ENCODE results near the gene VARS1.

The VARS1 gene

DNA sequence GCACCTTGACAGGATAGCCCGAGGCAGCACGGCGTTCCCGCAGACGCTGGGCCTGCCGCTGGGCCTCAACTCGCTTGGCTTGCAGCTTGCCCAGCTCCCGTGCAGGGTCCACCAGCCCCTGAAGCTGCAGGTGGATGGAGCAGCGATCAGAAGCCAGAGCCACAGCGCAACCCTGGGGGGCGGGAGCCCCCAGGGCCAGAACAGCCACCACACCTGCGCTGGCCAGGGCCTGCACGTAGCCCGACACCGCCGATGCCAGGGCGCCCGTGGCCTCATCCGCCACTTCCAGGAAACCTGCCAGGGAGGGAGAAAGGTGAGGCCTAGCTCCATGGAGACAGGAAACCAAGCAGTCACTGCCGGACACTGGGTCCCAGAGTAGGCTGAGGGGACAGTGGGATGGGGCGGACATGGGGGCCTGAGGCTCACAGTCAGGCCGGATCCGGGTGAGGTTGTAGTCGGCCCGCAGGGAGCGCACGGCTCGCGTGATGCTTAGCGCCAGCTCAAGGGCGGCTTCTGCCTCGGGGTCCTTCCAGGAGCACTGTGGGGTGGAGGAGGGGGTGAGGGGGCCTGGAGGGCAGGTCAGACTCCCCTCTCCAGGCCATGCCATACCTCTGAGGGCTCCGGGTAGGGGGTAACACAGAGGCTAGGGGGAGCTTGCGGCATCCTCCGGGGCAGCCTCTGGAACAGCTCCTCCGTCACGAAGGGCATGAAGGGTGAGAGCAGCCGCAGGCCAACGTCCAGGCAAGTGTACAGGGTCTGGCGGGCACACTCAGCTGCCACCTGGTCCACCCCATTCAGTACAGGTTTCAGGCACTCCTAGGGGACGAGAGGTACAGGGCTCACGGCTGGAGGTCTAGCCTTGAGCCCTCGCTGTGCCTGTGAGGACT is 16.3 kb downstream of the VARS1 start:
- ChIA-PET CTCF (interaction anchor here (3.8 to 4.7 kb wide), 2 partner anchors 10 to 12 kb away, joined by 18 to 23 read pairs; no protein-coding TSS in a partner anchor), POLR2A (no interaction called here)
- H3K4me3 ChIP-seq (ENCODE audit: low read depth, low read length) = no peak overlapping the region
- no peak for TF ChIP-seq CTCF (IDR thresholded peaks at IDR 0.05; ENCODE audit: insufficient read depth, low read length, missing control alignments)
- DNase-seq (ENCODE audit: low read depth, low spot score) = no peak

DNA sequence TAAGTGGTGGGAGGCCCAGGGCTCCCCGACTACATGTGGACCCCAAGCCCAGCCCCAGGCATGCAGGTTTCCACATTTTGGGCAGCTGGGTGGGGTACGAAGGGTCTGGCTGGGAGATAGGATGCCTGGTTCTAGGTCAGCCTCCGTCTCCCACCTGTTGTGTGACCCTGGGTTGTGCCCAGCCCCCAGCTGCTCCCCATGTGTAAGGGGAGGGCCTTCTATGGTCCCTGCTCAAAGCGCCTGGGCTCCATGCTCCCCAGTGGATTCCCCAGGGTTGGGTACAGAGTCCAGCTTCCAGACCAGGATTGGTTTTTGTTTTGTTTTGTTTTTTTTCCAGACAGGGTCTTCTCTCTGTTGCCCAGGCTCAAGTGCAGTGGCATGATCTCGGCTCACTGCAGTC is 17.4 kb downstream of the VARS1 start:
- POLR2A ChIA-PET = no interaction called here
- TF ChIP-seq CTCF (IDR thresholded peaks at IDR 0.05; ENCODE audit: insufficient read depth, low read length, missing control alignments) = no peak
- CTCF ChIA-PET = interaction anchor here (1.0 to 3.8 kb wide), 4 partner anchors 9 to 18 kb away, joined by 3 to 18 read pairs (median 8); no protein-coding TSS in a partner anchor
- no peak for DNase-seq (ENCODE audit: low read depth, low spot score)
- H3K4me3 ChIP-seq (ENCODE audit: low read depth, low read length) = no peak overlapping the region

GRCh38 chr6:31777667-31778050 is 17.9 kb downstream of the VARS1 start:
- CTCF ChIA-PET = interaction anchor here (0.6 to 3.8 kb wide), 5 partner anchors 8 to 39 kb away, joined by 3 to 18 read pairs (median 4); no protein-coding TSS in a partner anchor

DNA sequence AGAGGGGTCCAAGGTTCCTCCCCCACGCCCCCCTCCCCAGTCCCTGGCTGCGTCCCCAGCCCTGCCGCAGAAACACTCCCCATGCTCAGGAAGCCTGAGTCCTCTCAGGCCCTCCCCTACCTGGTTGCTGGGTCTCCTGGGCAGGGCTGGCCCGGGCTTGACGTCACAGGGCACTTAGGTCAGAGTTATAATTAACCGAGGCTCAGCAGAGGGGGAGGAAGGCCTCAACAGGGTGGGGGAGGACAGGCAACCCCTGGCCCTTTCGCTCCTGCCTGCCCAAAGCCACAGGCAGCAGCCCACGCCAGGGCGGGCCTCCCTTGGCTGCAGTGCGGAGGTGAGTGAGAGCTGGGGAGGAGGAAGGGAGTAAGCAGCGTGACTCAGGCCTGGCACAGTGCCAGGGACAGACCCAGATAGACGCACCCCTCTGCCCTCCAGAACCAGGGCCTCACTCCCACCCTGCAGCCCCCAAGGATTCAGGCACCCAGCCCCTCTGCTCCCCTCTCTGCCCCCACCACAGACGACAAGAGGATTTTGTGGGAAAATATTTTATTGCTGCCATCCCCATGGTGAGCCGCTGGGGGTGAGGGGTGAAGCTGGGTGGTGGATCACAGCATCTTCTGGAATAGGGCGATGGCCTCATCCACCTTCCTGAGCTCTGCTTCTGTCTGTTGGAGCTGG is 18.4 kb downstream of the VARS1 start, which contains the start of gene VWA7:
VWA7 (minus strand) TSS at position 340 of the 678 bp plus-strand sequence. CDS start 549 bp downstream, outside the sequence.
- H3K4me3 ChIP-seq (ENCODE audit: low read depth, low read length) = no peak within 1 kb of the TSS
- ChIA-PET POLR2A (interaction anchor here (0.7 to 1.1 kb wide), 3 partner anchors 50 to 195 kb away, joined by 3 to 5 read pairs (median 3); partner anchors contain the start of genes DXO and HSPA1B), CTCF (interaction anchor here (0.6 to 3.8 kb wide), 4 partner anchors 7 to 39 kb away, joined by 3 to 18 read pairs (median 8); no protein-coding TSS in a partner anchor)
- TF ChIP-seq CTCF (IDR thresholded peaks at IDR 0.05; ENCODE audit: insufficient read depth, low read length, missing control alignments) = no peak
- DNase-seq (ENCODE audit: low read depth, low spot score) = no peak

More at GRCh38 chr6:31777667-31778050, 17.9 kb downstream of the VARS1 start:
- H3K4me3 ChIP-seq (ENCODE audit: low read depth, low read length) = no peak overlapping the region
- no peak for TF ChIP-seq CTCF (IDR thresholded peaks at IDR 0.05; ENCODE audit: insufficient read depth, low read length, missing control alignments)
- DNase-seq (ENCODE audit: low read depth, low spot score) = no peak
- POLR2A ChIA-PET = interaction anchor here (0.7 to 1.1 kb wide), 3 partner anchors 50 to 194 kb away, joined by 3 to 5 read pairs (median 3); partner anchors contain the start of genes DXO and HSPA1B

- ChIA-PET POLR2A (interaction anchor here (1.0 kb wide), 1 partner anchor 53 kb away, joined by 3 read pairs; no protein-coding TSS in a partner anchor), CTCF (no interaction called here)
- no peak overlapping the region for H3K4me3 ChIP-seq (ENCODE audit: low read depth, low read length)
- no peak for TF ChIP-seq CTCF (IDR thresholded peaks at IDR 0.05; ENCODE audit: insufficient read depth, low read length, missing control alignments)
- DNase-seq (ENCODE audit: low read depth, low spot score) = no peak
Measured at GRCh38 chr6:31776485-31776988, 19.0 kb downstream of the VARS1 start.
